SK-N-SH (cell line): ENCODE results near the gene NACC1.

Source experiments
- EZH2phosphoT487 ChIP-seq: fragments of 200-600 bp; sonication (generic); IDR thresholded peaks from 2 replicates; pipeline ENCODE4 v1.6.1; 2017; ENCODE audit warnings: low read depth, mixed run types, mild to moderate bottlenecking, antibody characterized with exemption, moderate library complexity, borderline replicate concordance
- TAF1 ChIP-seq: IDR thresholded peaks from 2 replicates; pipeline ENCODE4 v1.6.1; 2012; ENCODE audit warnings: low read depth, mild to moderate bottlenecking, low read length, moderate library complexity, borderline replicate concordance

DNA sequence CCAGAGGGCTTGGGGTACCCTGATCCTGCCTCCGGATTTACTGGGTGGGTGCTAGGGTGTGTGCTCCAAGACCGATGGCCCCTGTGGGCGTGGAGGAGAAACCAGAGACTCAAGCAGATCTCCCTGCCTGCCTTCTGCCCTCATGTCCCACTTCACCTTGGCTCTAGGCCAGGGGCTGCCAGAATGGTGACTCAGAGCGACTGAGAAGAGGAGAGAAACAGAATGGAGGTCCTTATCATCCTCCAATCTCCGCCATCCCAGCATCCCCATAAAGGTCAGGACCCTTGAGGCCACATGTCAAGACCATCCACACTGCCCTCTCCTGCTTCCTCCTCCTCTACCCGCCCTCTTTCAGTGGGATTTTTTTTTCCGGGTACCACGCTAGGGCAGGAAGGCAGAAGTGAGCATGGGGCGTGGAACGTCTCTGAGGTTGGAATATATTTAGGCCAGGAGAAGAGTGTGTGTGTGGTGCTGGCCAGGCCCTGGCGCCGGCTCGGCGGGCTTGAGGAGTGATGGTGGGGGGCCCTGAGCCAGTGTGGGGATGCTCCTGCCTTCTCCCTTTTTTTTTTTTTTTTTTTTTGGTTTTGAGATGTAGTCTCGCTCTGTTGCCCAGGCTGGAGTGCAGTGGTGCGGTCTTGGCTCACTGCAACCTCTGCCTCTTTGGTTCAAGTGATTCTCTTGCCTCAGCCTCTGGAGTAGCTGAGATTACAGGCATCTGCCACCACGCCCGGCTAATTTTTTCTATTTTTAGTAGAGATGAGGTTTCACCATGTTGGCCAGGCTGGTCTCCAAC, 54.5 kb downstream of the NACC1 start:
- TF ChIP-seq TAF1 (no peak), EZH2phosphoT487 (no peak)
